GM10847 (cell line): ENCODE measurements around the gene MAPK13.

Experiments used
- POLR2A ChIP-seq: IDR thresholded peaks from 2 replicates; pipeline ENCODE4 v1.6.1; 2011; ENCODE audit not compliant: insufficient read length; ENCODE audit errors: extremely low read depth

MAPK13 gene

GRCh38 chr6:36120979-36121786 lies 9.1 kb upstream of the MAPK13 start:
- no peak for TF ChIP-seq POLR2A

- no peak for TF ChIP-seq POLR2A
Observed at GRCh38 chr6:36121787-36122494, 8.4 kb upstream of the MAPK13 start.

DNA sequence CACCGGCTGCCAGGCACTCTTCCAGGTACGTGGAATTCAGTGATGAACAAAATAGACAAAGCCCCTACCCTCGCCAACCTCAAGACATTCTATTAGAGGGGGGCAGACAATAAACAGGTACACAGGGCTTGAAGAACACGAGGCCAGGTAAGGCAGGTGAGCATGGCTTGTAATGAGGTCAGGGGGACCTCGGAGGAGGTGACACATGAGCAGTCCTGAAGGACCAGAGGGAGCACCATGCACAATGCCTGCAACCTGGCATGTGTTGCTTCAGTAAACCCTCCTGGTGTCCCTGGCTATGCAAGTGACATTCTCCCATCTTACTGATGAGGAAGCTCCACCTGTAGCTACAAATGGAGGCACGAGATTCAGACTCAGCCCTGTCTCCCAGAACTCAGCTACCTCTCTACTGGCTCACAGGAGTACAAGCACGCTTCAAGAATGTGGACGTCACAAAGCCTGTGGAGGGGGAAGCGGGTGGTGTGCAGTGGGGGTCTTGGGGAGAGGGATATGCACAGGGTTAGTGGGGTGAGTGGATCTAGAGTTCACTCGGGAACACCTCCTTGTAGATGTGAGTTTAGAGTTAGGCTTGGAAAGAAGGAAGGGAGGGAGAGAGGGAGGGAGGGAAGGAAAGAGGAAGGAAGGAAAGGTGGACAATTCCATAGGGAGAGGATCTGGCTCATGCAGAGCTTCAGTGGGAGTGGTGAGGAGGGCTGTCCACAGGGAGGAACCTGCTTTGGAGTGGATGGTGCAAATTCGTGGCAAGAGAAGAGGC lies 7.6 kb upstream of the MAPK13 start:
- TF ChIP-seq POLR2A = no peak

DNA sequence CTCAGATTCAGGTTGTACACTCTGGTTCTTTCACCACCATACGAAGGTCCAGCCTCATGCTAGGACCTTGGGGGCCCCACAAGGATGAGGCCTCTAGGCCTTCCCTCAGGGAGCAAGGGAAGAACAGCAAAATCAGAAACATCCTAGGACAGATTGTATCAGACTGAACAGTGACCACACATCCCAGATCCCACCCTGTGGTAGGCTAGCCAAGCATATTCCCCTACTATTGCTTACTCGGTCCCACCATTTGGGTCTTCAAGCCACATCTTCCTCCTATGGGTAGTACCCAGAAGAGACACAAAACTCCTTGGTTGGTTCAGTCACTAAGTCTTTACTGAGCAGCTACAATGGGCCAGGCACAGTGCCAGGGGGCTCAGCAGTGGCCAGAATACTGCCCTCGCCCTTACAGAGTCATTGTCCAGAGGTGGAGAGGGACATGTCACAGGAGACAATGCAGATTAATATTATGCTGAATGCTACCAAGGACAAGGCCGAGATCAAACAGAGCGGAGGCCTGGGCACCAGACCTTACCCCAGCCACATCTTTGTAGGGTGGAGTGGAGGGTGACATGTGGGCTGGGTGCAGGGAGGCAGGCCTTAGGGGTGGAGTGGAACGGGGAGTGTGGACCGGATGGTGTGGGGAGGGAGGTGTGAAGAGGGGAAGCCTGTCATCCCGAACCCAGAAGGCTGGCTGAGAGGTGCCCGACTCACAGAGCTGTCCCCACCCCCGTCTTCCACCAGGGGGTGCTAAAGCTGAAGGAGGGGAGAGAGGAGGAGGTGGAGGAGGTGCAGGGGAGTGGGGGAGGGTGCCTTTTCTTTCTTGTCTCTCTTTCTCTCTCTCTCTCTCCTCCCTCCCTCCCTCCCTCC lies 6.8 kb upstream of the MAPK13 start:
- TF ChIP-seq POLR2A = no peak

GRCh38 chr6:36124881-36125280 lies 5.4 kb upstream of the MAPK13 start:
- TF ChIP-seq POLR2A = no peak

DNA sequence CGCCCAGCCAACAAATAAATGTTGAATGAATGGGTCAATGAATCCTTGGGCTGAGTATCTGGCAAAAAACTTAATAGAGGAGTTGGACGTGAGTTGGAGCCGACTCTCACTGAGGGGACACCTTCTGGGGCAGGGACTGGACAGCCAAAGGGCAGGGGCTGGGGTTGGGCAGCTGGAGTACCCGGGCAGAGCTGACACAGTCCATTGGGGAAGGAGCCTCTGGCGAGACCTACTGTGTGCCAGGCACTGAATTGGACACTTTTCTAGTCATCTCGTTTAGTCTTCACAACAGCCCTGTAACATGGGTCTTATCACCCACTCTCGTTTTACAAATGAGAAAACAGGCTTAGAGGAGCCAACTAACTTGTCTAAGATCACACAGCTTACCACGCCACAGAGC lies 4.7 kb upstream of the MAPK13 start:
- no peak for TF ChIP-seq POLR2A

GRCh38 chr6:36126121-36126520 lies 4.2 kb upstream of the MAPK13 start:
- no peak for TF ChIP-seq POLR2A

DNA sequence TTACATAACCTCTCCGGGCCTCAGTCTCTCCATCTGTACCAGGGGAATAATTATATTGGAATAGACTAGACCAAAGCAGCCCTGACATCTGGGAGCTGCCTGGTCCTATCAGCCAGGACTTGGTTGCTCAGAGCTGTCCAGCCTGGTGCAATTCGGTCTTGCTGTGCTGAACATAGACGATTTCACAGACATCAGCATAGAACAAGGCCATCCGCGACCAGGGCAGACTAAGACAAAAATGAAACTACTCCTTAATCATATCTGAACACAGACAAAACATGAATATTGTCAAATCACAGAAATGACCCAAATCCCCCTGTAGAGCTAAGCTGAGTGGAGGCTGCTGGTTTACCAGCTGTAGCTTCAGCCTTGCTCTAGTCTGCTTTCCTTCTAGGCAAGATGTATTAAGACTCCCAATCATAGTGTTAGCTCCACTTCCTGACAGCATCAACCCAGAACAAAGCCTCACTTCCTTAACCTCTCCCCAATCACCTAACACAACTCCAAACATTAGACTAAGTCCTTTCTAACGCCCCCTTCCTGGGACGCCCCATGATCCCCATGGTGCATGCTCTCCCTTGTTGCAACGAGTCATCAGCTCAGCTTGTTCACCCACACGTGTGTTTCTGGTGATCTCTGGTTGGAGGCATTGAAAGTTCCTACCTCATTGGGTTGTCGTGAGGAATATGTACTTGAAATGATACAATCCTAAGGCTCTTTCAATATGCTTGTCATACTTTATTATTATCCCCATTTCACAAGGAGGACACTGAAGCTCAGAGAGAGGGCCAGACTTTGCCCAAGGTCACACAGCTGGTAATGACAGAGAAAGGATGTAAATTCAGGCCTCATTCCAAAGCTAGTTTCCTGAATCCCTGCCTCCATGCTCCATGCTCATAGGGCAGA lies 3.5 kb upstream of the MAPK13 start:
- TF ChIP-seq POLR2A = no peak

DNA sequence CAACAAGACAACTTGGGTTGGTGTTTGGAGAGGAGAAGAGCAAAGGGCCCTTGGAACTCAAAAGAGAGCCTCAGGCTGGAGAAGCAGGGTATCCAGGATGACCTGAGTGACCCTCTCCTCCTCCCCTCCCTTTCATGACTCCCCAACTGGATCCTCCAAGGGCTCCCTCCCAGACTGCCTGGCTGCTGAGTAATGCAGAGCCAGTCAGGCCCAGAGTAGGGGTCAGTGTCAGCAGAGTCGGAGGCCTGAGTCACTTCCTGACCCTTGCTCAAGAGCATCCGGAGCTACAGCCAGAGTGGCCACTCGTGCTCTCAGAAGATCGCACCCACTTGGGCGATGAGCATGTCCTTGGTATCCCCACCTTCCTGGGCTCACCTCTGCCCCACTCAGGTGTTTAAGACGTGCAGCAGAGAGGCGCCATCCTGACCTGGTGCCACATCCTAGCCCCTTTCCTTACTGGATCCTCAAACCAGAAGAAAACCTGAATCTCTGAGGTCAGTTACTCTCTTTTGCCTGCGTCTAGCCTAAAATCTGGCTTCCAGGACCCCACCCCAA lies 2.8 kb upstream of the MAPK13 start:
- no peak for TF ChIP-seq POLR2A

DNA sequence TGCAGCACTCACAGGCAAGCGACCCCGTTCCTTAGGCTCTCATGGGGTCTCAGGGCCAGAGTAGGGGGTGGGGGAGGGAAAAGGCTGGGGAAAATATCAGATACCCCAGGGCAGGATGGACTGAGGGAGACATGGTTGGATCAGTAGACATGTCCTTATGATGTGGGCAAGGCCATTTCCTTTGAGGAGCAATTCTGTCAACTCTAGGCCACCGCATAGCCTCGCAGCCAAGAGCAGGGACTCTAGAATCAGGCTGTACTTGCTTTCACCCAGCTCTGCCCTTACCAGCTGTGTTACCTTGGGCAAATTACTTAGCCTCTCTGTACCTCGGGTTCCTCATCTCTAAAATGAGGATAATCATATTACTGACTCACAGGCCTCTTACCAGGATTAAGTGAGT lies 2.2 kb upstream of the MAPK13 start:
- no peak for TF ChIP-seq POLR2A

DNA sequence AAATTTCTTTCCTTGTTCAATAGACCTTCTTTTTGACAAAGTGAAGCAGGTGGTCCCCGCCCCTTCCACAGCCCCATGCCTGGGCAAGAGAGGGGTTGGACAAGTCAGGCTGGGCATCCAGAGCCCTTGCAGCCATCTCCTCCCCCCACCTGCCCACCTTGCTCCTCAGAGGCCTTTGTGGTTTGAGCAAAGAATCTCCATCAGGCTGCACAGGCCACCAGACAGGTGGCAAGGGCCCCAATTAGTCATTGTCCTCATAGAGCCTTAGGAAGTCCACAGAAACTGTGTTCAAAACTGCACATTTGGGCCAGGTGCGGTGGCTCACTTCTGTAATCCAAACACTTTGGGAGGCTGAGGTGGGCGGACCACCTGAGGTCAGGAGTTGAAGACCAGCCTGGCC lies 1.5 kb upstream of the MAPK13 start:
- TF ChIP-seq POLR2A = no peak

DNA sequence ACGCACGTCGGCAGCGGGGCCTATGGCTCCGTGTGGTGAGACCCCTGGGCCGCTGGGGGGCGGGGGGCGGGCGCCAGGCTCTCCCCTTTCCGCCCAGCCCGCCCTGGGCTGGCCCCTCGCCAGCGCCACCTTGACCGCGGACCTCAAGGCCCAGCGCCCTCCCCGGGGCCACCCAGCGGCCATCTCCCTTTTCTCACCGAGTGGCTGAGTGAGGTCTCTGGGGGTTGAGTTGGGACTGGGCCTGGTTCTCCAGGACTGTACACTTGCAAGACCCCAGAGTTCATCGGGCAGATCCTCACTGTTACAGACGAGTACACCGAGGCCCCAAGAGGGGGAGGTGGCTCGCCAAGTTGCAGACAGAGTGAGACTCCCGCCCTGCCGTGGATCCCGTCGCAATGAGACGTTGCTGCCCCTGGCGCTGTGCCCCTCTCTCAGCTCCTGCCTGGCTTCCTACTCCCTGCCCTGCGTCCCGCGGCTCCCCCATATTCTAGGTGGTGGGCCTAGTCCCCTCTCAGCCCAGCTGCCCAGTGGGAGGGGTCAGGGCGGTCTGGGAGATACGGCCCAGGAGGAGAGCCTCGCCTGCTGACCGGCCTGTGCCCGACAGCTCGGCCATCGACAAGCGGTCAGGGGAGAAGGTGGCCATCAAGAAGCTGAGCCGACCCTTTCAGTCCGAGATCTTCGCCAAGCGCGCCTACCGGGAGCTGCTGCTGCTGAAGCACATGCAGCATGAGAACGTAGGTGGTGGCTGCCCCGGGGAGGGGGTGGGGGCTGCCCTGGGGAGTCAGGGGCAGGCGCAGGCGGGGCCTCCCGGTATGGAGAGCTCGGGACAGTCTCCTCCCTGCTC lies 576 bp downstream of the MAPK13 start:
- no peak for TF ChIP-seq POLR2A

GRCh38 chr6:36131511-36132245 lies 1.4 kb downstream of the MAPK13 start:
- no peak for TF ChIP-seq POLR2A
